ENCODE results near the gene OR2Z1.
"Not testable (repeated sequence)": the region's sequence is repeated elsewhere in the genome, so short reads cannot be mapped to it uniquely, and the experiment has no call there.

Gene OR2Z1

DNA sequence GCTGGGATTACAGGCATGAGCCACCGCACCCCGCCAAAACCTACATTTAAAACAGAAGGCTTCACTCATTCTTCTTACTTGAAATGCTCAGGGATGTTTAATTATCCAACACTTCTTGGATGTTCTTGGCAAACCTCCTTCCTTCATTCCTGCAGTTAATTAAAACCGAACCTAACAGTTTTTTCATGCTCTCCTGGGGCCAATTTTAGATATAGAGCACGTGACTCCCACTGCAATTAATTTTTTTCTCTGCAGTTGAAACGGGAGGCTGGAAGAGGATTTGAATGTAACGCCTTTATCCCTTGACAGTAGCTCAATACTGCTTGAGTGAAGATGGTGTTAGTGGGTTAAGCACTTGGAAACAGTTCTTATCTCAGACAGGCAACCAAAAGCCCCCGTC is 18.2 kb upstream of the OR2Z1 start:
- DNase-seq: no peak

DNA sequence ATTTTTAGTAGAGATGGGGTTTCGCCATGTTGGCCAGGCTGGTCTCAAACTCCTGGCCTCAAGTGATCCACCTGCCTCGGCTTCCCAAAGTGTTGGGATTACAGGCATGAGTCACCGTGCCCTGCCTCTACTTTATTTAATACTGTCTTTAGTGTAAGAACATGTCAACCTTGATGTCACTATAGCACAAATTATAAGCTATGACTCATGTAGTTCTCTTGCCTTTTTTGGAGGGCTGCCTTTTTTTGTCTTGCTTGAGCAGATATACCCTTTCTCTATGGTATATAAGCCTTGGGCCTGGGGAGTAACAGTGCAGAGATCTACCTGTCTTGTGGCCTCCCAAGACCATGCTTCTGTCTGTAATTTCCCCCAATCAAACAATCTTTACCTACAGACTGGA is 16.1 kb upstream of the OR2Z1 start:
- not testable (repeated sequence) for DNase-seq

DNA sequence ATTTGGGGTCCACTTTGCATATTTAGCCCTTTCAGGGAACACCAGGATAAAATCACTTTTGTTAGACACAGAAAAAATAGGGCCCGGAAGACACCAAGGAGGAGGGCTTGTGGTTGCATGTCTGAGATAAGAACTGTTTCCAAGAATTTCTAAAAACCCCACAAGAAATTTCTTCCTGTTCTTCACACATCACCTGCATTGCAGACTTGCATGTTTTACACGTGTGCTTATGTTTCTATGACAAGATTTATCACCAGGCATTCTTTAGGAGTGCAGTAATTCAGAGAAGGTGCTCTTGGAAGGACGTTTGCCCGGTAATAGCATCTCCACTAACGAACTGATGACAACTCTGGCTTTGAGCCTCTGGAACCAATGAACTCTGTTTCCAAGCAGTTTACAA is 15.7 kb upstream of the OR2Z1 start:
- peak in 1 of 2 donors; percentile 15 for DNase-seq

DNA sequence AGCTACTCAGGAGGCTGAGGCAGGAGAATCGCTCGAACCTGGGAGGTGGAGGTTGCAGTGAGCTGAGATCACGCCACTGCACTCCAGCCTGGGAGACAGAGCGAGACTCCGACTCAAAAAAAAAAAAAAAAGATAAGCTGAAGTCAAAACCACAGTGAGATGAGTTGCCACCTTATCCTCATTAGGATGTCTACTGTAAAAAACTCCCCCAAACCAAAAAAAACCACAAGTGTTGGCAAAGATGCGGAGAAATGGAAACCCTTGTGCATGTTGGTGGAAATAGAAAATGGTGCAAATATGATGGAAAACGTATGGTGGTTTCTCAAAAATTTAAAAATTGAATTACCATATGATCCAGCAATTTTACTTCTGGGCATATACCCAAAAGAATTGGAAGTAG is 11.1 kb upstream of the OR2Z1 start:
- DNase-seq: not testable (repeated sequence)

DNA sequence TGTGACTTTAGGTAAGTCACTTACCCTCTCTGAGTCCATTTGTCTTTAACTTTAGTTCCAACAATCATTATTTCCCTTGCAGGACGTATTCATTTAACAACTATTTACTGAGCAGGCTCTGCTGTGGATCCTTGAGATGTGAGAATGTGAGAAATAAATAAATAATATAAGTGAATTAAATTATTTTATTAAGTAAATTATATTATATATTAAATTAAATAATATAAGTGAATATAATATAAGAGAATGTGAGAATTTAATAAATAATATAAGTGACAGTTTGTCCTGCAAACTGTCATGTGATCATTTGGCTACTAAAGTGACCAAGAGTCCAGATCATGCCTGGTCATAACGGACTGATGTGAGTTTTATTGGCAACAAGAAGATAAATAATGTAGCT is 598 bp downstream of the OR2Z1 start:
- no peak for DNase-seq

DNA sequence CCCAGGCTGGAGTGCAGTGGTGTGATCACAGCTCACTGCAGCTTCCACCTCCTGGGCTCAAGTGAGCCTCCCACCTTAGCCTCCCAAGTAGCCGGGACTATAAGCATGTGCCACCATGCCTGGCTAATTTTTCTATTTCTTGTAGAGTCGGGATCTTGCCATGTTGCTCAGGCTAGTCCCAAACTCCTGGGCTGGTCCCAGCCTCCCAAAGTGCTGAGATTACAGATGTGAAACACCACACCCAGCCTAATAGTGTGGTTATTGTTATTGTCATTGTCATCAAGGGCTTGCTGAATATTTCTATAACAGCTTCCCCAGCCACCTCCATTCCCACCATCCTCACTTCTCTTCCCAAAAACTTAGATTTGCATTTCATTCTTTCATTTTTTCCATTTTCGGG is 2.8 kb downstream of the OR2Z1 start:
- no peak for DNase-seq

DNA sequence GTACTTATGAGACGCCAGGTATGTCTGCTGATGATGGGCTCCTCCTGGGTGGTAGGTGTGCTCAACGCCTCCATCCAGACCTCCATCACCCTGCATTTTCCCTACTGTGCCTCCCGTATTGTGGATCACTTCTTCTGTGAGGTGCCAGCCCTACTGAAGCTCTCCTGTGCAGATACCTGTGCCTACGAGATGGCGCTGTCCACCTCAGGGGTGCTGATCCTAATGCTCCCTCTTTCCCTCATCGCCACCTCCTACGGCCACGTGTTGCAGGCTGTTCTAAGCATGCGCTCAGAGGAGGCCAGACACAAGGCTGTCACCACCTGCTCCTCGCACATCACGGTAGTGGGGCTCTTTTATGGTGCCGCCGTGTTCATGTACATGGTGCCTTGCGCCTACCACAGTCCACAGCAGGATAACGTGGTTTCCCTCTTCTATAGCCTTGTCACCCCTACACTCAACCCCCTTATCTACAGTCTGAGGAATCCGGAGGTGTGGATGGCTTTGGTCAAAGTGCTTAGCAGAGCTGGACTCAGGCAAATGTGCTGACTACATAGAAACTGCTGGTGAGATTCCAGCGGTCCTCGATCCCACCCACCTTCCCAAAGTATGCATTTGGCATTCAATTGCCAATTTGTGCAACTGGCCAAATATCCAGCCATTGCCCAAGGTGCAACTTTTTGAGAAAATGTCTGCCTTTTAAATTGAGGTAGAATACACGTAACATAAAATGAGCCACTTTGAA is 10.2 kb downstream of the OR2Z1 start:
- DNase-seq: no peak

DNA sequence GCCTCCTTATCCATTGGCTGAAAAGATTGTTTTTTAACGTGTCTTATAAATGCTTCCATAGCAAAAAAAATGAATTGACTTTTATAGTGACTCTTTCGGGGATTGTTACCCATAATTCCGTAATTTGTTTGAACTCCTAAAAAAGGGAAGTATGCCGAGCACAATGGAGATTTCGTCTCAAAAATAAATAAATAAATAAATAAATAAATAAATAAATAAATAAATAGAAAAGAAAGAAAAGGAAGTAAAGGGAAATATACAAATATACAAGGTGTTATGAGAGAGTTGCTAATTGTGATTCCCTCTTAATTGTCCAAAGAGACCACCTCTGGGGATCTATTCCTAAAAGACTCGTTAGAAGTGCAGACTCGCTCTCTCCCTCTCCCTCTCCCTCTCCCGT is 16.9 kb downstream of the OR2Z1 start:
- DNase-seq: no peak

DNA sequence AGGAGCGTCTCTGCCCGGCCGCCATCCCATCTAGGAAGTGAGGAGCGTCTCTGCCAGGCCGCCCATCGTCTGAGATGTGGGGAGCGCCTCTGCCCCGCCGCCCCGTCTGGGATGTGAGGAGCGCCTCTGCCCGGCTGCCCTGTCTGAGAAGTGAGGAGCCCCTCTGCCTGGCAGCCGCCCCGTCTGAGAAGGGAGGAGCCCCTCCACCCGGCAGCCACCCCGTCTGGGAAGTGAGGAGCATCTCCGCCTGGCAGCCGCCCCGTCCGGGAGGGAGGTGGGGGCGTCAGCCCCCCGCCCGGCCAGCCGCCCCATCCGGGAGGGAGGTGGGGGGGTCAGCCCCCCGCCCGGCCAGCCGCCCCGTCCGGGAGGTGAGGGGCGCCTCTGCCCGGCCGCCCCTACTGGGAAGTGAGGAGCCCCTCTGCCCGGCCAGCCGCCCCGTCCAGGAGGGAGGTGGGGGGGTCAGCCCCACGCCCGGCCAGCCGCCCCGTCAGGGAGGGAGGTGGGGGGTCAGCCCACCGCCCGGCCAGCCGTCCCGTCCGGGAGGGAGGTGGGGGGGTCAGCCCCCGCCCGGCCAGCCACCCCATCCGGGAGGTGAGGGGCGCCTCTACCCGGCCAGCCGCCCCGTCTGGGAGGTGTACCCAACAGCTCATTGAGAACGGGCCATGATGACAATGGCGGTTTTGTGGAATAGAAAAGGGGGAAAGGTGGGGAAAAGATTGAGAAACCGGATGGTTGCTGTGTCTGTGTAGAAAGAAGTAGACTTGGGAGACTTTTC is 18.0 kb downstream of the OR2Z1 start:
- not testable (repeated sequence) for DNase-seq

DNA sequence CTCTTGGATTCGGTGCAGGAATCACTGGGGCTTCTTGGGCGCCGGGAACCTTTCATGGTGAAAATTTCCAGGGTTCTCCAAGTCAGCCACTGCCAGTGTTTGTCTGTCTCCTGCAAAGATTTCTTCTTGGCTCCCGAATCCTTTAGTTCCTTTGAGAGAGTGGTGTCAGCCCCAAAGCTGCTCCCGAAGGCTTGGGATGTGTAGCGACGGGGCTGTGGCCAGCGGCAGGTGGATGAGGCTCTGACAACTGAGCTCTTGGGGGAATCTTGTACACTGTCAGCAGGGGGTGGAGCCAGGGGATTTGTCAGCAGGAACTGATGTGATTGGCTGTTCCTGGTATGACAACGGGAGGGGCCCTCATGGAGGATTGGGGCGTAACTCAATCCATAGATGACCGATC is 45.8 kb downstream of the OR2Z1 start:
- not testable (repeated sequence) for DNase-seq

DNA sequence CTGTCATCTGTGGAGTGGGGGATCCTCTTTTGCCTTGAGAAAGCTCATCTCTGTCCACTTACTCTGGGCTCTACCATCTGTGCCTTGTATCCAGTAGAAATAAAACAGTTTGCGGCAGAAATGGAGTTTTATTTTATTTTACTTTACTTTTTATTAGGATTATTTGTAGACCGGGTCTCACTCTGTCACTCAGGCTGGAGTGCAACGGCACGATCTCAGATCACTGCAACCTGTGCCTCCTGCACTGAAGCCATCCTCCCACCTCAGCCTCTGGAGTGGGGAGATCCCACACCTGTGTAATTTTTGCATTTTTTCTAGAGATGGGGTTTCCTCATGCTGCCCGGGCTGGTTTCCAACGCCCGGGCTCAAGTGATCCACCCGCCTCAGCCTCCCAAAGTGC is 47.8 kb downstream of the OR2Z1 start:
- DNase-seq: not testable (repeated sequence)

DNA sequence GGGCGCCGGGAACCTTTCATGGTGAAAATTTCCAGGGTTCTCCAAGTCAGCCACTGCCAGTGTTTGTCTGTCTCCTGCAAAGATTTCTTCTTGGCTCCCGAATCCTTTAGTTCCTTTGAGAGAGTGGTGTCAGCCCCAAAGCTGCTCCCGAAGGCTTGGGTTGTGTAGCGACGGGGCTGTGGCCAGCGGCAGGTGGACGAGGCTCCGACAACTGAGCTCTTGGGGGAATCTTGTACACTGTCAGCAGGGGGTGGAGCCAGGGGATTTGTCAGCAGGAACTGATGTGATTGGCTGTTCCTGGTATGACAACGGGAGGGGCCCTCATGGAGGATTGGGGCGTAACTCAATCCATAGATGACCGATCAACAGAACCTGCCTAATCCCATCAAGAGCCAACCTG is 52.2 kb downstream of the OR2Z1 start:
- not testable (repeated sequence) for DNase-seq
